Skeletal muscle satellite cell (primary cell): ENCODE data around the gene PRRT1B.
"Not testable (repeated sequence)": the region's sequence is repeated elsewhere in the genome, so short reads cannot be mapped to it uniquely, and the experiment has no call there.

Experiments
- H3K27me3 ChIP-seq: 2 replicates; pipeline ENCODE4 v1.7.0; 2013; ENCODE audit warnings: low read length; ENCODE audit not compliant: control insufficient read depth, insufficient read depth
- H3K36me3 ChIP-seq: 2 replicates; pipeline ENCODE4 v1.7.0; 2013; ENCODE audit warnings: mild to moderate bottlenecking, control low read depth, low read length; ENCODE audit not compliant: insufficient read depth
- H3K4me1 ChIP-seq: 2 replicates; pipeline ENCODE4 v1.7.0; 2013; ENCODE audit warnings: low read length; ENCODE audit not compliant: control insufficient read depth, insufficient read depth
- H3K4me2 ChIP-seq: 2 replicates; pipeline ENCODE4 v1.7.0; 2013; ENCODE audit warnings: mild to moderate bottlenecking, low read length
- H3K4me3 ChIP-seq: 2 replicates; pipeline ENCODE4 v1.7.0; 2013; ENCODE audit warnings: low read length
- H3K9ac ChIP-seq: 2 replicates; pipeline ENCODE4 v1.7.0; 2013; ENCODE audit warnings: mild to moderate bottlenecking, low read depth, low read length, moderate library complexity
- H3K9me3 ChIP-seq: replicated peaks from 2 replicates; pipeline ENCODE4 v1.7.0; 2013; ENCODE audit warnings: mild to moderate bottlenecking, control low read depth, low read length

The PRRT1B gene

DNA sequence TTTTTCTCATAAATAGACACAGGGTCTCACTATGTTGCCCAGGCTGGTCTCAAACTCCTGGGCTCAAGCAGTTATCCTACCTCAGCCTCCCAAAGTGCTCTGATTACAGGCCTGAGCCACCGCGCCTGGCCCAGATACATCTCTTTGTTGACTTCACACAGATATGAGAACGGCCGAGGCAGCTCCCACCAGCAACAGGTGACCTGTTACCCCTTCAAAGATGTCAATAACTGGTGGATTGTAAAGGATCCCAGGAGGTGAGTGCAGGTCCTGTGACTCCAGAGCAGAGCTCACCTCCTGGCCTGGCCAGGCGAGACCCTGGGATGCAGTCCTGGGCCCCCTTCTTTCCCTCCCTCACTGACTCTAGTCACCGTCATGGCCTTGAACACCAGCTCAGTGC, 33.4 kb upstream of the PRRT1B start:
- Histone ChIP-seq H3K4me3 (no peak overlapping the region), H3K9me3 (no peaks in the 10 kb centered on the region), H3K27me3 (no peaks in the 10 kb centered on the region), H3K36me3 (peaks cover 69% of the 10 kb centered on the region), H3K4me2 (no peak overlapping the region), H3K9ac (no peak overlapping the region), H3K4me1 (no peaks in the 10 kb centered on the region)

DNA sequence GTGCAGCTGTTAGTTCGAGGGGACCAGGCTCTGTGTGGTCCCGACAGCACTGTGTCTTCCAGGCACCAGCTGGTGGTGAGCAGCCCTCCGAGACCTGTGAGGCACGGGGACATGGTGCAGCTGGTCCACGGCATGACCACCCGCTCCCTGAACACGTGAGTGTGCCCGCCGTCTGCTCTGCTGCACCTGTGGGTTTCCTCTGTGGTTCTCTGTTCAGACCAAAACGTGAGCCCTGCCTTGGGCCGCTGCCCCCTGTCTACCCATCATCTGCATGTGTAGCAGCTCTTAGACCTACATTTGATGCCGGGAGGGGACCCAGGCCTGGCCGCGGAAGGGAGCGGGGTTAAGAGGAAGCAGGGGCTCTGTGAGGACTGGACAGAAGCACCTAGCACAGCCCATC, 32.1 kb upstream of the PRRT1B start:
- Histone ChIP-seq H3K9me3 (no peaks in the 10 kb centered on the region), H3K4me2 (no peak overlapping the region), H3K9ac (no peak overlapping the region), H3K27me3 (no peaks in the 10 kb centered on the region), H3K36me3 (peaks cover 75% of the 10 kb centered on the region), H3K4me3 (no peak overlapping the region), H3K4me1 (no peaks in the 10 kb centered on the region)

DNA sequence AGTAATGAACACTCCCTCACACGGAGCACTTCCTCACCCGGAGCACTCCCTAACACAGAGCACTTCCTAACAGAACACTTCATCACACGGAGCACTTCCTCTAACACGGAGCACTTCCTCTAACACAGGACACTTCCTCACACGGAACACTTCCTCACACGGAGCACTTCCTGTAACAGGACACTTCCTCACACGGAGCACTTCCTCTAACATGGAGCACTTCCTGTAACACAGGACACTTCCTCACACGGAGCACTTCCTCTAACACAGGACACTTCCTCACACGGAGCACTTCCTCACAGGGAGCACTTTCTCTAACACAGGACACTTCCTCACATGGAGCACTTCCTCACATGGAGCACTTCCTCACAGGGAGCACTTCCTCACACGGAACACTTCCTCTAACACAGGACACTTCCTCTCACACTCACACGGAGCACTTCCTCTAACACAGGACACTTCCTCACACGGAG, 29.7 kb upstream of the PRRT1B start:
- not testable (repeated sequence) for H3K4me2 ChIP-seq, H3K27me3 ChIP-seq, H3K9me3 ChIP-seq, H3K4me1 ChIP-seq, H3K9ac ChIP-seq, H3K4me3 ChIP-seq
- H3K36me3 ChIP-seq: peaks cover 85% of the 10 kb centered on the region

DNA sequence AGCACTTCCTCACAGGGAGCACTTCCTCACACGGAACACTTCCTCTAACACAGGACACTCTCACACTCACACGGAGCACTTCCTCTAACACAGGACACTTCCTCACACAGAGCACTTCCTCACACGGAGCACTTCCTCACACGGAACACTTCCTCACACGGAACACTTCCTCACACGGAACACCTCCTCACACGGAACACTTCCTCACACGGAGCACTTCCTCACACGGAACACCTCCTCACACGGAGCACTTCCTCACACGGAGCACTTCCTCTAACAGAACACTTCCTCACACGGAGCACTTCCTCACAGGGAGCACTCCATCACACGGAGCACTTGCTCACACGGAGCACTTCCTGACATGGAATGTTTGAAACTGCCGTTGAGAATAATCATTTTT, 29.2 kb upstream of the PRRT1B start:
- H3K4me1 ChIP-seq: no peaks in the 10 kb centered on the region
- H3K4me3 ChIP-seq: no peak overlapping the region
- H3K27me3 ChIP-seq: no peaks in the 10 kb centered on the region
- H3K36me3 ChIP-seq: peaks cover 83% of the 10 kb centered on the region
- H3K9me3 ChIP-seq: no peaks in the 10 kb centered on the region
- H3K4me2 ChIP-seq: no peak overlapping the region
- H3K9ac ChIP-seq: no peak overlapping the region

DNA sequence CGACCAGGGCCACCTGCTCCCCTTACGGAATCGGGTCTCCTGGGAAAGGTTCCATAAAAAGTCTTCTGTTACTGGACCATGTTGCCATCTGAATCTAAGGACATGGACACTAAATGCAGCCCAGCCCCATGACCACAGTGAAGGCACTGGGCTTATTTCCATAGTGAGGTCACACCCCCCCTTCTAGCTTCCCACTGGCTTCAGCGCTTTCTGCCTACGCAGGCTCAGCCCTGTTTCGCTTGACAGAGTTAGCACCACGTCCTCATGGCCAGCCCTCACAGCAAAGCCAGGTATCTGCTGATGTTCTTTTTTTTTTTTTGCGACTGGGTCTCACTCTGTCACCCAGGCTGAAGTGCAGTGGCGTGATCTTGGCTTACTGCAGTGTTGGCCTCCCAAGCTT, 28.4 kb upstream of the PRRT1B start:
- H3K9me3 ChIP-seq: no peaks in the 10 kb centered on the region
- no peak overlapping the region for H3K4me2 ChIP-seq
- peaks cover 82% of the 10 kb centered on the region for H3K36me3 ChIP-seq
- H3K4me1 ChIP-seq: no peaks in the 10 kb centered on the region
- H3K27me3 ChIP-seq: no peaks in the 10 kb centered on the region
- H3K4me3 ChIP-seq: no peak overlapping the region
- H3K9ac ChIP-seq: no peak overlapping the region

DNA sequence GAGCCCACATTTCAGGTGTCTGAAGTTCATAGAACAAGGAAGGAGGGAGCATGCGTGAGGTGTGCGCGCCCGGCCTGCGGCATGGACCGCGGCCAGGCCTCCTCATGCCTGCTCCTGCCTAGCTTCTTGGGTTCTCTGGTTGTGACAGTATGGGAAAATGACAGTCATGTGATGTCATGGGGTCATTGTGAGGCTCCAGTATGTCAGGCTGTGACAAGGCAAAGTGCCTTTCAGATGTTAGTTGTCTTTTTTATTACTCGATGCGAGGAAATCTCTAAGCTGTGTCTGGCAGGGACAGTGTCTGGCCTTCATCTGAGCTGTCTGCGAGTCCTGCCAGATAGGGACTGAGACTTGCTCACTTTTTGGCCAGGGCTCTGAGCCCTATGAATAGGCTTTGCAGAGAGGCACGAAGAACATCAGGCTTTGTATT, 27.5 kb upstream of the PRRT1B start:
- no peaks in the 10 kb centered on the region for H3K4me1 ChIP-seq
- no peak overlapping the region for H3K4me2 ChIP-seq
- no peaks in the 10 kb centered on the region for H3K9me3 ChIP-seq
- no peaks in the 10 kb centered on the region for H3K27me3 ChIP-seq
- no peak overlapping the region for H3K4me3 ChIP-seq
- H3K9ac ChIP-seq: no peak overlapping the region
- peaks cover 85% of the 10 kb centered on the region for H3K36me3 ChIP-seq

DNA sequence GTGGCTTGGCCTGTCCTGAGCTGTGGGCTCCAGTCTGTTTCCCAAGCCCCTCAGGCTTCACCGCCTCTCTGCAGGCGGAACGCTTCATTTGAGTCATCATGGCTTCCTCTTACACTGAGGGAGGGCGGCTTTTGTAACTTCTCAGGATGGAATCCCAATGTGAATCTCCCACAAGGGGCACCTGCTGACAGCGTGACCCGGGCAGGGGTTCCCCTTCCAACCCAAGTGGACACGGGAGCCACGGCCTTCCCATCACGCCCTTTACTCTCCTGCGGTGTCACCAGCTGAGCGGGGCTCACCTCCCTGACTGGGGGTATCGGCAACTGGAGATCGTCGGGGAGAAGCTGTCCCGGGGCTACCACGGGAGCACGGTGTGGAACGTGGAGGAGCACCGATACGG, 26.8 kb upstream of the PRRT1B start:
- Histone ChIP-seq H3K36me3 (peaks cover 86% of the 10 kb centered on the region), H3K9me3 (no peaks in the 10 kb centered on the region), H3K4me3 (no peak overlapping the region), H3K4me1 (no peaks in the 10 kb centered on the region), H3K4me2 (no peak overlapping the region), H3K9ac (no peak overlapping the region), H3K27me3 (no peaks in the 10 kb centered on the region)

DNA sequence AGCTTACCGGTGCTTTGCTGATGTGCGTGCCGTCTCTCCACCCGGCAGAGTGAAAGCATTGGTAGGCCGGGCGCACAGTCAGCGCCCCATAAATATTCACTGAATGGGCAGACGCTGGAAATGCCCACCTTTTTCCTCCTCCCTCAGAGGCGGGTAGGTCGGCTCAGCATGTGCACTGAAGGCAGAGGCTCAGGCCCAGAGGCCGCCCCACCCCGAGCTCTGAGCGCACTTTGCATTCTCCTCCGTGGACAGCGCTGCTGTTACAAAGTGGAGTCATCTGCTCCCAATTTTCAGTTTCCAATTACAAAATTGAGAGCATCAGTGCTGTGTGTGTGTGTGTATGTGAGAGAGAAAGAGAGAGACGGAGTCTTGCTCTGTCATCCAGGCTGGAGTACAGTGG, 24.8 kb upstream of the PRRT1B start:
- Histone ChIP-seq H3K36me3 (peaks cover 91% of the 10 kb centered on the region), H3K4me2 (no peak overlapping the region)

DNA sequence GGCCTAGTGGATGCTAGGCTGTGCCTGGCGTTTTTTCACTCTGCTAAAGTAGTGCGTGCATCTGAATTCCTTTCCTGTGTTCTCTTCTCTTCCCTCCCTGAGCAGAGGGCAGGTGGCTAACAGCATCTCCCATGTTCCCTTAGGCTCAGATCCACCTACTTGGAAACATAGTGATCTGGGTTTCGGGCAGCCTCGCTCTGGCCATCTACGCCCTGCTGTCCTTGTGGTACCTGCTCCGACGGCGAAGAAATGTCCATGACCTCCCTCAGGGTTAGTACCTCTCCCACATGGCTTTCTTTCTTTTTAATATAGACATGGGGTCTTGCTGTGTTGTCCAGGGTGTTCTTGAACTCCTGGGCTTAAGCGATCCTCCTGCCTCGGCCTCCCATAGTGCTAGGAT, 24.1 kb upstream of the PRRT1B start:
- Histone ChIP-seq H3K4me3 (no peak overlapping the region), H3K9ac (no peak overlapping the region), H3K9me3 (no peaks in the 10 kb centered on the region), H3K36me3 (peaks cover 92% of the 10 kb centered on the region), H3K4me1 (no peaks in the 10 kb centered on the region), H3K27me3 (no peaks in the 10 kb centered on the region), H3K4me2 (no peak overlapping the region)

More for the DNA sequence above, 24.8 kb upstream of the PRRT1B start:
- no peaks in the 10 kb centered on the region for H3K9me3 ChIP-seq
- H3K27me3 ChIP-seq: no peaks in the 10 kb centered on the region
- H3K4me3 ChIP-seq: no peak overlapping the region
- H3K9ac ChIP-seq: no peak overlapping the region
- H3K4me1 ChIP-seq: no peaks in the 10 kb centered on the region

DNA sequence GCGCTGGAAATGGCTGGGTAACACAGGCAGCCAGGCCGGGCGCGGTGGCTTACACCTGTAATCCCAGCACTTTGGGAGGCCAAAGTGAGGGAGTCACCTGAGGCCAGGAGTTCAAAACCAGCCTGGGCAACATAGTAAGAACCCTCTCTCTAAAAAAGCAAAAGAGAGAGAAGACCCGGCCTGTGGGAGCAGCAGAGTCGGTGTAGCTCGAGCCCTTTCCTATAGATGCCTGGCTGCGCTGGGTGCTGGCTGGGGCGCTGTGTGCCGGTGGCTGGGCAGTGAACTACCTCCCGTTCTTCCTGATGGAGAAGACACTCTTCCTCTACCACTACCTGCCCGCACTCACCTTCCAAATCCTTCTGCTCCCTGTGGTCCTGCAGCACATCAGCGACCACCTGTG, 23.5 kb upstream of the PRRT1B start:
- no peak overlapping the region for H3K4me2 ChIP-seq
- H3K4me1 ChIP-seq: no peaks in the 10 kb centered on the region
- H3K4me3 ChIP-seq: no peak overlapping the region
- no peak overlapping the region for H3K9ac ChIP-seq
- peaks cover 92% of the 10 kb centered on the region for H3K36me3 ChIP-seq
- no peaks in the 10 kb centered on the region for H3K27me3 ChIP-seq
- H3K9me3 ChIP-seq: no peaks in the 10 kb centered on the region

DNA sequence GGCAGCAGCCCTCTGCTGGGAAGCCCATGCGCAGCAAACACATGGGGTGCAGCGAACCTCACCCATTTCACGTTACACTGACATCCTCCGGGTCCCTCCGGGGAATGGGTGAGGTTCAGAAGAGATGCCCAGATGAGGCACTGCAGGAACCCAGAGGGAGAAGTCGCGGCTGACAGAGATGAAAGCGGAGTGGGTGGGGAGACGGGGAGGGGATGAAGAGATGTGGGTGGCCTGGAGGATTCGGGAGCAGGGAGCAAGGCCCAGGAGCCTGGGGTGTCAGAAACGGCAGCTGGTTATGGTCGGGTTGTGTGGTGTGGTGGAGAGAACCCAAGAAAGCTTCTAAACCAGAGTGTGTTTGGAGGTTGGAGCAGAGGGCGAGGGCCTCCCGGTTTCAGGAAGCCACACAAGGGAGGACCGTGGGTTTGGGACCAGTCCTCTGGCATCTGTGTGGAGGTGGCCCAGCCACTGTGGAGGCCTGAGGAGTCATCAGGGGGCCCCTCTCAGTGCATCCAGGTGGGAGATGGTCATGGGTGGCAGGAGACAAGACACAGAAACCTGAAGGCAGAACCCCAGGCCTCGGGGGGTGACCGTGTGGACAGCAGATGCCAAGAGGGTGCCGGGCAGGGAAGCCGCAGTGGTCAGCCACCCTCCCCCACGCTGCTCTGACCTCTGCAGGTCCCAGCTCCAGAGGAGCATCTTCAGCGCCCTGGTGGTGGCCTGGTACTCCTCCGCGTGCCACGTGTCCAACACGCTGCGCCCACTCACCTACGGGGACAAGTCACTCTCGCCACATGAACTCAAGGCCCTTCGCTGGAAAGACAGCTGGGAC, 22.9 kb upstream of the PRRT1B start:
- Histone ChIP-seq H3K9ac (no peak overlapping the region), H3K4me1 (no peaks in the 10 kb centered on the region), H3K27me3 (no peaks in the 10 kb centered on the region), H3K36me3 (peaks cover 88% of the 10 kb centered on the region), H3K9me3 (no peaks in the 10 kb centered on the region), H3K4me2 (no peak overlapping the region), H3K4me3 (no peak overlapping the region)

DNA sequence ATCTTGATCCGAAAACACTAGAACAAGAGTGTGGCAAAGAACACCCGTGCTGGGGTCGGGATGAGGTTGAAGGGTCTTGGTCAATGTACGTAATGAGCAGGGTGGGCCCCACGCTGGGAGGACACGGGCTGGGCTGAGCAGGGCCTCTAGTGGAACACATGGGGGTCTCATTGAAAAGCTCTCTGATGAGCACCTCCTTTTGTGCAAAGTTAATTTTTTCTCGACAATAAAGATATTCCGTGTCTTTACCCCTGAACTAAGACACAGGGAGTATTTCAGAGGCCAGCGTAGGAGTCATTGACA, 22.3 kb upstream of the PRRT1B start:
- H3K36me3 ChIP-seq: peaks cover 83% of the 10 kb centered on the region
- no peaks in the 10 kb centered on the region for H3K9me3 ChIP-seq
- no peak overlapping the region for H3K4me3 ChIP-seq
- H3K9ac ChIP-seq: no peak overlapping the region
- no peak overlapping the region for H3K4me2 ChIP-seq
- no peaks in the 10 kb centered on the region for H3K4me1 ChIP-seq
- H3K27me3 ChIP-seq: no peaks in the 10 kb centered on the region
